DMS153 treated with DMSO at 0.1 percent for 48 hours (cell line): ENCODE results near the gene TIMM13.
"Not testable (repeated sequence)": the region's sequence is repeated elsewhere in the genome, so short reads cannot be mapped to it uniquely, and the experiment has no call there.

Experiments used
- DNase-seq: peaks from one replicate; lab custom pipeline; 2025; ENCODE audit not compliant: unreplicated experiment; lab: John Stamatoyannopoulos, UW

The TIMM13 gene

GRCh38 chr19:2432131-2432848, 4.9 kb upstream of the TIMM13 start:
- DNase-seq = no peak

- DNase-seq = no peak
These were observed 4.1 kb upstream of the TIMM13 start for GRCh38 chr19:2431318-2432055.

- no peak for DNase-seq
These were observed 2.6 kb upstream of the TIMM13 start for GRCh38 chr19:2429917-2430535.

GRCh38 chr19:2428756-2429711, 1.6 kb upstream of the TIMM13 start:
- no peak for DNase-seq

GRCh38 chr19:2428321-2428690, 920 bp upstream of the TIMM13 start:
- DNase-seq = no peak

GRCh38 chr19:2426611-2427428, 566 bp downstream of the TIMM13 start:
- DNase-seq = no peak

- DNase-seq = no peak
These were observed 1.5 kb downstream of the TIMM13 start for GRCh38 chr19:2425622-2426581.

GRCh38 chr19:2424686-2425621, 2.4 kb downstream of the TIMM13 start:
- DNase-seq = no peak

- no peak for DNase-seq
These were observed 3.3 kb downstream of the TIMM13 start for GRCh38 chr19:2423915-2424685.

- no peak for DNase-seq
These were observed 4.1 kb downstream of the TIMM13 start for GRCh38 chr19:2423071-2423914.

GRCh38 chr19:2421581-2422306, 5.6 kb downstream of the TIMM13 start:
- no peak for DNase-seq

GRCh38 chr19:2420490-2420889, 6.9 kb downstream of the TIMM13 start:
- DNase-seq = no peak

GRCh38 chr19:2419754-2420153, 7.6 kb downstream of the TIMM13 start:
- DNase-seq = no peak

GRCh38 chr19:2417881-2418406, 9.4 kb downstream of the TIMM13 start:
- no peak for DNase-seq

- DNase-seq = not testable (repeated sequence)
These were observed 9.9 kb downstream of the TIMM13 start for GRCh38 chr19:2417436-2417835.
